ENCODE measurements around the gene S1PR3.

The S1PR3 gene

DNA sequence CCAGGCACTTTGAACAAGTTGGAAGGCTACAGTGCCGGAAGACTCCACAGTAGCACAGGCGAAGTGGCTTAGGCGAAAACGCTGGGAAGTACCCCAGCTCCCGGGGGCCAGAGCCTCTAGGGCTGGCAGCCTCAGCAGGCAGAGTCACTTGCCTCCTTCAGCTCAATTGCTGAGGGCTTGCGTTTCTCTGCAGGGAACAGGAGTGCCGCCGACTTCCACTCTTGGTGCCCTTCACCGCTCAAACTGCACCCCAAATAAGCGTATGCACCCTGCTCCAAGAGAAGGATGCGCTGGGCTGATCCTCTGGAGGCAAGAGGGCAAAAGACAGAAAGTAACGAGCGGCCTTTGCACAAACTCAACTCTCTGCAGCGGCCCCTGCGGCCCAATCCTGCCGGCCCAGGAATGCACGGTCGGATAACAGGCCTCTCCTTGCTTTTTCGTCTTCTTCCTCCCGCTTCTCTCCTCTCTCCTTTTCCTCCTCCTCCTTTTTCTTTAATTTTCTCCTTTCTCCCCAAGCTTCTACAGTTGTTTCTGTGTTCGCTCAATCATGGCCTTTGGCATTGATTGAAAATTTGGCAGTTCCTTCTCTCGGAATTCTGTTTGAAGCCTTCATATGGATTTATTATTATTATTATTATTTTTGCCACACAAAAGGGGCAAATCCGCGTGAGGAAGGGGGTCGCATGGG, 1.1 kb upstream of the S1PR3 start:
- Histone ChIP-seq H2BK120ac (ENCODE audit: insufficient read depth, low read length, poor library complexity) (peak overlapping the region; percentile 52), H4K91ac (ENCODE audit: low read depth, low read length) (peak overlapping the region; percentile 88), H3K4ac (ENCODE audit: low read depth, low read length) (no peak overlapping the region), H2AK5ac (ENCODE audit: low read length) (no peak overlapping the region), H3K18ac (ENCODE audit: low read length) (no peak overlapping the region), H3K4me2 (ENCODE audit: low read length) (peak overlapping the region; percentile 87), H2BK5ac (ENCODE audit: low read depth, low read length, poor library complexity) (no peak overlapping the region), H3K27me3 (ENCODE audit: insufficient read depth, low read length) (no peaks in the 10 kb centered on the region), H3K4me1 (ENCODE audit: control insufficient read depth in 1 of 2, insufficient read depth in 2 of 2, low read length in 2 of 2) (peaks cover 18 to 24% of the 10 kb centered on the region in 2 experiments), H2BK12ac (ENCODE audit: low read length) (no peak overlapping the region), H3K14ac (ENCODE audit: low read length) (no peak overlapping the region), H4K8ac (ENCODE audit: low read depth, low read length) (peak overlapping the region; percentile 50), H3K9me3 (ENCODE audit: insufficient read depth, low read depth, low read length) (no peaks in the 10 kb centered on the region), H3K23ac (ENCODE audit: low read length) (no peak overlapping the region), H3K27ac (ENCODE audit: low read depth, low read length) (peak overlapping the region; percentile 63), H4K12ac (ENCODE audit: low read depth, low read length) (no peak overlapping the region), H3K4me3 (ENCODE audit: low read depth, low read length) (no peak overlapping the region), H2AFZ (ENCODE audit: insufficient read depth, low read length, poor library complexity) (no peak overlapping the region), H3K9ac (ENCODE audit: low read length) (no peak overlapping the region), H3K79me1 (ENCODE audit: low read length) (peaks cover 11% of the 10 kb centered on the region), H3K36me3 (ENCODE audit: control insufficient read depth in 1 of 2, insufficient read depth in 2 of 2, low read length in 2 of 2) (peaks cover 9 to 12% of the 10 kb centered on the region in 2 experiments), H3K79me2 (ENCODE audit: control insufficient read depth, insufficient read depth, low read length, poor library complexity) (peaks cover 11% of the 10 kb centered on the region)
- DNase-seq: peak; percentile 15 to 56
- no CpG with 5 or more reads among the region's 25 CpGs for WGBS (ENCODE audit: extremely low coverage, insufficient coverage, insufficient read length)

GRCh38 chr9:88990729-88991065, 571 bp upstream of the S1PR3 start:
- Histone ChIP-seq H3K79me2 (ENCODE audit: control insufficient read depth, insufficient read depth, low read length, poor library complexity) (peaks cover 11% of the 10 kb centered on the region), H4K91ac (ENCODE audit: low read depth, low read length) (peak overlapping the region; percentile 88), H2BK5ac (ENCODE audit: low read depth, low read length, poor library complexity) (peak overlapping the region; percentile 61), H3K27me3 (ENCODE audit: insufficient read depth, low read length) (no peaks in the 10 kb centered on the region), H2AFZ (ENCODE audit: insufficient read depth, low read length, poor library complexity) (peak overlapping the region; percentile 23), H3K36me3 (ENCODE audit: control insufficient read depth in 1 of 2, insufficient read depth in 2 of 2, low read length in 2 of 2) (peaks cover 10 to 17% of the 10 kb centered on the region in 2 experiments), H3K79me1 (ENCODE audit: low read length) (peaks cover 11% of the 10 kb centered on the region), H4K12ac (ENCODE audit: low read depth, low read length) (peak overlapping the region; percentile 29), H3K4me3 (ENCODE audit: low read depth, low read length) (peak overlapping the region; percentile 75), H3K4me2 (ENCODE audit: low read length) (peak overlapping the region; percentile 87), H3K4ac (ENCODE audit: low read depth, low read length) (peak overlapping the region; percentile 24), H2AK5ac (ENCODE audit: low read length) (no peak overlapping the region), H4K8ac (ENCODE audit: low read depth, low read length) (peak overlapping the region; percentile 50), H3K9ac (ENCODE audit: low read length) (no peak overlapping the region), H3K23ac (ENCODE audit: low read length) (no peak overlapping the region), H2BK12ac (ENCODE audit: low read length) (peak overlapping the region; percentile 32), H3K18ac (ENCODE audit: low read length) (no peak overlapping the region), H3K9me3 (ENCODE audit: insufficient read depth, low read depth, low read length) (peaks cover 1% of the 10 kb centered on the region), H3K14ac (ENCODE audit: low read length) (peak overlapping the region; percentile 55), H3K4me1 (ENCODE audit: control insufficient read depth in 1 of 2, insufficient read depth in 2 of 2, low read length in 2 of 2) (peaks cover 18 to 24% of the 10 kb centered on the region in 2 experiments), H2BK120ac (ENCODE audit: insufficient read depth, low read length, poor library complexity) (peak overlapping the region; percentile 52), H3K27ac (ENCODE audit: low read depth, low read length) (peak overlapping the region; percentile 63)
- DNase-seq: peak in 1 of 2 donors; percentile 36
- no CpG with 5 or more reads among the region's 21 CpGs for WGBS (ENCODE audit: extremely low coverage, insufficient coverage, insufficient read length)

- no peak overlapping the region for H4K12ac ChIP-seq (ENCODE audit: low read depth, low read length)
- peaks cover 18 to 24% of the 10 kb centered on the region in 2 experiments for H3K4me1 ChIP-seq (ENCODE audit: control insufficient read depth in 1 of 2, insufficient read depth in 2 of 2, low read length in 2 of 2)
- H2BK12ac ChIP-seq (ENCODE audit: low read length): no peak overlapping the region
- H2BK120ac ChIP-seq (ENCODE audit: insufficient read depth, low read length, poor library complexity): no peak overlapping the region
- WGBS (ENCODE audit: extremely low coverage, insufficient coverage, insufficient read length): no CpG with 5 or more reads among the region's 4 CpGs
- no peak overlapping the region for H2AK5ac ChIP-seq (ENCODE audit: low read length)
- H3K4me3 ChIP-seq (ENCODE audit: low read depth, low read length): peak overlapping the region; percentile 61
- no peak overlapping the region for H3K4ac ChIP-seq (ENCODE audit: low read depth, low read length)
- H3K9ac ChIP-seq (ENCODE audit: low read length): no peak overlapping the region
- no peak overlapping the region for H3K23ac ChIP-seq (ENCODE audit: low read length)
- no peak overlapping the region for H3K18ac ChIP-seq (ENCODE audit: low read length)
- no peak overlapping the region for H3K27ac ChIP-seq (ENCODE audit: low read depth, low read length)
- peaks cover 11% of the 10 kb centered on the region for H3K79me2 ChIP-seq (ENCODE audit: control insufficient read depth, insufficient read depth, low read length, poor library complexity)
- no peak for DNase-seq
- no peak overlapping the region for H2BK5ac ChIP-seq (ENCODE audit: low read depth, low read length, poor library complexity)
- H4K91ac ChIP-seq (ENCODE audit: low read depth, low read length): no peak overlapping the region
- H3K36me3 ChIP-seq (ENCODE audit: control insufficient read depth in 1 of 2, insufficient read depth in 2 of 2, low read length in 2 of 2): peaks cover 21 to 33% of the 10 kb centered on the region in 2 experiments
- no peaks in the 10 kb centered on the region for H3K27me3 ChIP-seq (ENCODE audit: insufficient read depth, low read length)
- peaks cover 11% of the 10 kb centered on the region for H3K79me1 ChIP-seq (ENCODE audit: low read length)
- no peak overlapping the region for H2AFZ ChIP-seq (ENCODE audit: insufficient read depth, low read length, poor library complexity)
- no peak overlapping the region for H3K14ac ChIP-seq (ENCODE audit: low read length)
- no peak overlapping the region for H4K8ac ChIP-seq (ENCODE audit: low read depth, low read length)
- H3K4me2 ChIP-seq (ENCODE audit: low read length): peak overlapping the region; percentile 72
- H3K9me3 ChIP-seq (ENCODE audit: insufficient read depth, low read depth, low read length): peaks cover 1% of the 10 kb centered on the region
Observed at GRCh38 chr9:88992556-88992955, 1.3 kb downstream of the S1PR3 start.

- no CpG with 5 or more reads among the region's 2 CpGs for WGBS (ENCODE audit: extremely low coverage, insufficient coverage, insufficient read length)
- Histone ChIP-seq H3K14ac (ENCODE audit: low read length) (no peak overlapping the region), H4K91ac (ENCODE audit: low read depth, low read length) (no peak overlapping the region), H3K27me3 (ENCODE audit: insufficient read depth, low read length) (no peaks in the 10 kb centered on the region), H3K79me1 (ENCODE audit: low read length) (peaks cover 11% of the 10 kb centered on the region), H3K79me2 (ENCODE audit: control insufficient read depth, insufficient read depth, low read length, poor library complexity) (peaks cover 11% of the 10 kb centered on the region), H3K4me3 (ENCODE audit: low read depth, low read length) (no peak overlapping the region), H3K23ac (ENCODE audit: low read length) (no peak overlapping the region), H4K12ac (ENCODE audit: low read depth, low read length) (no peak overlapping the region), H2AK5ac (ENCODE audit: low read length) (no peak overlapping the region), H3K9ac (ENCODE audit: low read length) (no peak overlapping the region), H2BK5ac (ENCODE audit: low read depth, low read length, poor library complexity) (no peak overlapping the region), H3K18ac (ENCODE audit: low read length) (no peak overlapping the region), H2BK120ac (ENCODE audit: insufficient read depth, low read length, poor library complexity) (no peak overlapping the region), H3K4me2 (ENCODE audit: low read length) (peak overlapping the region; percentile 59), H2AFZ (ENCODE audit: insufficient read depth, low read length, poor library complexity) (no peak overlapping the region), H2BK12ac (ENCODE audit: low read length) (no peak overlapping the region), H3K36me3 (ENCODE audit: control insufficient read depth in 1 of 2, insufficient read depth in 2 of 2, low read length in 2 of 2) (peaks cover 25 to 37% of the 10 kb centered on the region in 2 experiments), H3K9me3 (ENCODE audit: insufficient read depth, low read depth, low read length) (peaks cover 1% of the 10 kb centered on the region), H4K8ac (ENCODE audit: low read depth, low read length) (no peak overlapping the region), H3K27ac (ENCODE audit: low read depth, low read length) (no peak overlapping the region), H3K4me1 (ENCODE audit: control insufficient read depth in 1 of 2, insufficient read depth in 2 of 2, low read length in 2 of 2) (peaks cover 18 to 24% of the 10 kb centered on the region in 2 experiments), H3K4ac (ENCODE audit: low read depth, low read length) (no peak overlapping the region)
- DNase-seq: no peak
Observed at GRCh38 chr9:88993327-88993726, 2.1 kb downstream of the S1PR3 start.

All from trophoblast cell (in vitro differentiated cells and primary cell).